ENCODE data around the gene SLC35F3.
"Not testable (repeated sequence)": the region's sequence is repeated elsewhere in the genome, so short reads cannot be mapped to it uniquely, and the experiment has no call there.

The SLC35F3 gene

DNA sequence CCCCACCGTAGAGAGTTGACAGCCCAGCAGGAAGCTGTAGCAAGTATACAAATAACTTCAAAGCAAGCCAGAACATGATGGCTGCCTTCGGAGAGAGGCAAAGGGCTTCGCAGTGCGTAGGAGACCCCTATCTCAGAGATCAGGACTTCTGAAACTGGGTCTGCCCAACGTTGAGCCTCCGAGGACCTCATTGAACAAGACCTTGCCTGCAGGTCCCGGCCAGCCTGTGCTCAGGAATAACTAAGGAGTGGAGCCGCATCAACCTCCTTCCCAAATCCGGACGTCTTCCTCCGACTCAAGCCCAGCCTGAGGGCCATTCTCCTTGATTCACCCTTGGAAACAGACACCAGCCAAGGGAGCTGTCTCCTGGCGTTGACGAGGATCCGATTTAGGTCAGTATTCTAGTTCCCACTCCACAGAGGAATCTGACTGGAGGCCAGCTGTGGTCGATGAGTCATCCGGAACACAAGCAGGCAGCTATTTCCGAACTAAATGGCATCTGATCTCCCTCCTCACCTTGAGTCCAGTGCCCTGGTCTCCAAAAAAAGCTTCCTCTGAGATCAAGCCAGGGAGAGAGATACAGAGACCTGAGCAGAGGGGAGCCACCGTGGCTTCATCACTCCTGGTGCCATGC, 302.3 kb downstream of the SLC35F3 start:
- DNase-seq, result no peak

DNA sequence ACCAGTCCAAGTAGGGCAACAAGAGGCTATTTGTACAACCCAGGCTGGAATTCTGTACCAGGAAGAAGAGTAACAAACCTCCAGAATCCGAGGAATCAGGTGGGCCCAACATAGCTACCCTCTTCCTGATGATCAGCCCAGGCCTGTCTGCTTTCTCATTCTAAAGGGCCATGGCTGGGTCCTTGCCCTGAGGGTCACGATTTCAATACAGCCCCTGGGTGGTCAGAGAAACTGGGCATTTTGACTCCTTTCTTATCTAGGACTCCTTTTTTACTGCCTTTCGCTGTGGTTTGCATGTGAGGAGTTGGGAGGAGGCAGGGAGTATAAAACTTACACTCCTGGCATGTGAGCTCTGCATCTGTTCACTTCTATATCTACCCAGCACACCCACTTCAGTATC, 303.9 kb downstream of the SLC35F3 start:
- no peak for DNase-seq

DNA sequence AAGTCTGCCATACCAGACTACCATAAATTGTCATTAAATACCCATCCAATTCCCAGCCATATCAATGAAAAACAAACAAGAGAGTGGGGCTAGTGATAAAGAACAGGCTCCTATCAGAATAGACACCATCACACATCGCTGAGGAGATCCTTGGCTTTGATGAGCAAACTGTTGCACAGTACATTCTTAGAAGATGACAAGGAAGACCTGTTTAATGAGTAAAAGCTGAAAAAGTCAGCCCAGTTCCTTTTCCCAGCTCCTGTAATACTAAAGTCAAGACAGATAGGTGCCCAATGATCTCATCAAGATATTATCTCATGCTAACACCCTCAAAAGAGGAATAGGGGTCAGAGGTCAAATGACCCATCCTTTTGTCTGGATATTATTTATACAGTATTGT, 304.3 kb downstream of the SLC35F3 start:
- DNase-seq, result no peak

DNA sequence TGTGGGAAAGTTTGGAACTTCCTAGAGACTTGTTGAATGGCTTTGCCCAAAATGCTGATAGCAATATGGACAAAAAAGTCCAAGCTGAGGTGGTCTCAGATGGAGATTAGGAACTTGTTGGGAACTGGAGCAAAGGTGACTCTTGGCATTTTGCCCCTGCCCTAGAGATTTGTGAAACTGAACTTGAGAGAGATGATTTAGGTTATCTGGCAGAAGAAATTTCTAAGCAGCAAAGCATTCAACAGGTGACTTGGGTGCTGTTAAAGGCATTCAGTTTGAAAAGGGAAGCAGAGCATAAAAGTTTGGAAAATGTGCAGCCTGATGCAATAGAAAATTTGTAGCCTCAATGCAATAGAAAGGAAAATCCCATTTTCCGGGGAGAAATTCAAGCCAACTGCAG, 306.0 kb downstream of the SLC35F3 start:
- DNase-seq, result not testable (repeated sequence)

DNA sequence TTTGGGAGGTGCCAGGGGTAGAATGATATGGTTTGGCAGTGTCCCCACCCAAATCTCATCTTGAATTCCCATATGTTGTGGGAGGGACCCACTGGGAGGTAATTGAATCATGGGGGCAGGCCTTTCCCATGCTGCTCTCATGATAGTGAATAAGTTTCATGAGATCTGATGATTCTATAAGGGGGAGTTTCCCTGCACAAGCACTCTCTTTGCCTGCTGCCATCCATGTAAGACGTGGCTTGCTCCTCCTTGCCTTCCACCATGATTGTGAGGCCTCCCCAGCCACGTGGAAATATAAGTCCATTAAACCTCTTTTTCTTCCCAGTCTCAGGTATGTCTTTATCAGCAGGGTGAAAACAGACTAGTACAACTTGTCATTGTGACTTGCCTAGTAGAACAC, 307.4 kb downstream of the SLC35F3 start:
- not testable (repeated sequence) for DNase-seq

DNA sequence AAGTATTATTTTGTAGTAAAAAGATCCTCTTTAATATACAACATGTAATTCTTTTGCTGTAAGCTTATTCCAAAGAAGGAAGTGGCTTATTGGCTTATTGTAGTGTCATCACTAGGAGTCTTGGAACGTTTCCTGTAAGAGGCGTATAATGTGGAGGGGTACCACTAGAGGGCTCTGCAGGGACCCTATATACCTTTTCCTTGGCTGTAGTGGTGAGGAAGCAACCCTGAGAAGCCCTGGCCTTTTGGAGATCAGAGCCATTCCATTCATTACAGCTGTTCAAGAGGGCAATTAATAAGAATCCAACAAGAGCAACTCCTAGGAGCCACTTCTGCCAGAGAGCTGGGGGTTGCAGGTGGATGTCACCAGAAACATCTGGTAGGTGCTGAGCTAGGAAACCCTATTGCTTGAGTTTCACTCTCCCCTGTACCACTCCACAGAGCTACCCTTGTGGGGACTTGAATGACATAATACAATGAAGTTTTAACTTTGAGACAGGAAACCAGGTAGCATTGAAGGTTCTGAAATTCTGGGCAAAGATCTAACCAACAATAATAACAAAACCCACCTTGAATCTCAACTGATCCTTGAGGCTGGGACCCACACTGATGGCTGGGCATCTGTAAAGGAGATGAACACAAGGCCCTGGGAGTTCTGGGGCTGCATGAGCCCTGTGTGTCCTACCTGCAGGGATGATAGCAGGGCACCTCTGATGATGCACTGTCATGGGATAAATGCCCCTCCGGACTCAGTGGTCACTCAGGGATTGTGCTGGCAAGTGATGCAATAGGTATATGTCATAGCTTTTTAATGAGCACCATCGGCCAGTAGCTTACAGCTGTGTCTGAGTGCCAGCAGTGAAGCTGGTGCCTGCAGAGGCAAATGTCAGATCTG, 308.5 kb downstream of the SLC35F3 start:
- DNase-seq, result peak; percentile 76

DNA sequence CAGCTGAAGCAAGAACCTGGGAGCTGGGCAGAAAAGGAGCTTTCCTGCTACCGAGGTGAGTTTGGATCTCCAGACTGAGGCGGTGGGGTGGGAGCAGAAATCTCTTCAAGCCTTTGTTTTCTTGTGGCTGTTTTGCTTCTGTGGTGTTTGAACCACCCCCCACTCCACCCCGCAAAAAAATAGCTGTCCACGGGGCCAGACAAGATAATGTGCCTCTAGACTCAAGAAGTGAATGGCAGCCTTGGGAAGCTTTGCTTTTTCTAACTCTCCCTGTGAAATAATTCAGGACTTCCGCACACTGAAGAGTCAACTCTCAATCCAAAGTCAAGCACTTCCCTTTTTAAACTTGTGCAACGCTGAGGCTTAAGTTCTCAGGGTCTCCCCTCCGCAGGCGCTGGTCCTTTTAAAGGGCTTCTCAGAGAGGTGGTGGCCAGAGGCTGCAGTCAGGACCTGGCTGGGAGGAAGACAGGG, 309.2 kb downstream of the SLC35F3 start:
- DNase-seq, result peak; percentile 58

DNA sequence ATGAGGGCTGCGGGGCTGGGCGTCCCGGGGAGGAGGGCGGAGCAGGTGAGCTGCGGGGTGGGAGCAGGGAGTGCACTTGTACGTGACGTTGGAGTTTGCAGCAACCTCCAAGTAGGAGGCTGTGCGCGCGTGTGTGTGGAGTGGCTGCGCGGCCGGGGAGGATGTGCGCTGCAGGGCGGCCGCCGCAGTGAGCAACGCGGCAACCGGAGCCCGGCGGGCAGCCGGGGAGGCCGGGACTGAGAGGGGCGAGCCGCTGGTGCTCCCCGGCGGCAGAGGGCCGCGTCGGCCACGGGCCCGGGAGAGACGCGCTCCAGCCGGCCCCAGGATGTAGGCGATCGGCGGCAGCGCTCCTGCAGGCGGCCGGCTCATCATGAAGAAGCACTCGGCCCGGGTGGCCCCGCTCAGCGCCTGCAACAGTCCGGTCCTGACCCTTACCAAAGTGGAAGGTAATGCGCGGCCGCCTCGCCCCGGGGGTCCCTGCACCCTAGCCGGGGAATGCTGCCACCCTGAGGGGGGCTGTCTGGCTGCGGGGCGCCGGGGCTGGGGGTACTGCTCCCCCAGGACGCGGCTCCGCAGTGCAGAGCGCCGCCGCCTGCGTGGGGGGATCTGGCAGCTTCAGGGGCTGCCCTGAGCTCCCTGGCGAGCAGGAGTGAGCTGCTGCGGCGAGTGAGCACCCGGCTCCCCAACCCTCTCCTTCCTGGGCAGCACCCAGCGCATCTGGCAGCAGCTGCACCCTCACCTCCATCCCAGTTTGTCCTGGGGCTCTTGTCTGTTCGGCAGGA, 309.8 kb downstream of the SLC35F3 start:
- DNase-seq, result peak; percentile 24

DNA sequence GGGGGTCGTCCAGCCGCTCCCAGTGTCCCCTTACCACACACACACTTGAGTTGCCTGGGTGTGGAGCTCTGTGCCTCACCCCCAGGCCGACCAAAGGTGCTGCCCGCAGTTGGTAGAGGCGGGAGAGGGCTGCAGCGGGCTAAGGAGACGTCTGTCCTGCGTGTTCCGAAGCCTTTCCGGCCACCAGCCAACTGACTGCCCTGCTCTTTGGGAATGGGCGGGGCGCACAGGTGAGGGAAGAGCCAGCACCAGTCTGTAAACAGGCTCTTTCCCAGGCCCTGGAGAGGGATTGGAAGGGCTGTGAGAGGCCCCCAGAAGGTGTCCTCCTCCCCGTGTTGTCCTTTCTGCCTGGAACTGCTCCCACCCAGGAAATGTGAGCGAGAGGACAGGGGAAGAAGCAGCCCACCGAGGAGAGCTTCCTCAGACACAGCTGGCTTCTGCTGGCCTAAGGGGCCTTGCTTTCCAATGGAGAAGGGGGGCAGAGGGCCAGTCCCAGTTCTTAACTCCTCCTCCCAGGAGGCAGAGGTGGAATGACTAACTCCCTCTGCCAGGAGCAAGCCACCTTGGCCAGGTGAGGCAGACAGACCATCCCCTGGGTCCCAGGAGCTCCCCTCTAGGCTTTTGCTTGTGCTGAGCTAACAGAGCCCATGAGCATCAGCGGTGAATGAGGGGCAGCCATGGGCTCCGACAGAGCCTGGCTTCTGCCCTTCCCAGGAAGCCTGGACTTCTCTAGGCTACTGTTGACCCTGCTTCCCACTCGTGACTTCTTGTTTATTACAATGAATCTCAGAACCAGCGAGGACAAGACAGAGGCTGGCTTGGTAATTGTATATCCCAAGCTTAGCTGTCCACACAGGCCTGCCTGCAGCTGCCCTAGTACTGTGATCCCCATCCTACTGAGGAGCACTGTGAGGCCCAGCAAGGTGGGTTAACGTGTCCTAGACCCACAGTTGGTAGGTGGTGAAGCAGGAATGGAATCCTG, 310.7 kb downstream of the SLC35F3 start:
- no peak for DNase-seq

DNA sequence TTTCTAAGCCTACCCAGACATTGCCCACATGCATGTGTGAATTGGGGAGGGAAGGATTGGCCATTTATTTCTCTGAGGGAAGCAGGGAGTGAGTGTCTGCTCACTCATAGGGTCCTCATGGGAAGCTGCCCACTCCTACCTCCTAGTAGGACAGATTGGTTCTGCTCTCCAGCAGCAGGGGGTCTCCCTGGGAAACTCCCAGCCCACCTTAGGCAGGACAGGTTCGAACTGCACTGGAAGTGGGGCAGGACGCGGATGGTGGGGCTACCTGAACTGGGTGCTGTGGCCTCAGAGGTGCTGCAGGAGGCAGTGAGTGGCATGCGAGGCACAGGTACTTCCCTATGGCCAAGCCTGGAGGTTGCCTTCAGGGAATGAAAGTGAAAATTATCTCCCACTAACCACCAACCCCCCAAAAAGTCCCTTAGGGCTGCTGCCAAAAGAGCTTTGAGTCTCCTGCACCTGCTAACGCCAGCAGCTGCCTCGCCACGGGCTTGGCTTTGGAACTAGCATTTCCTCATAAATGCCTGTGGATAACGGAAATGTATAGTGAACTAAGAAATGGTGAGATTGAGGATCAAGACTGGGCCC, 311.7 kb downstream of the SLC35F3 start:
- no peak for DNase-seq

DNA sequence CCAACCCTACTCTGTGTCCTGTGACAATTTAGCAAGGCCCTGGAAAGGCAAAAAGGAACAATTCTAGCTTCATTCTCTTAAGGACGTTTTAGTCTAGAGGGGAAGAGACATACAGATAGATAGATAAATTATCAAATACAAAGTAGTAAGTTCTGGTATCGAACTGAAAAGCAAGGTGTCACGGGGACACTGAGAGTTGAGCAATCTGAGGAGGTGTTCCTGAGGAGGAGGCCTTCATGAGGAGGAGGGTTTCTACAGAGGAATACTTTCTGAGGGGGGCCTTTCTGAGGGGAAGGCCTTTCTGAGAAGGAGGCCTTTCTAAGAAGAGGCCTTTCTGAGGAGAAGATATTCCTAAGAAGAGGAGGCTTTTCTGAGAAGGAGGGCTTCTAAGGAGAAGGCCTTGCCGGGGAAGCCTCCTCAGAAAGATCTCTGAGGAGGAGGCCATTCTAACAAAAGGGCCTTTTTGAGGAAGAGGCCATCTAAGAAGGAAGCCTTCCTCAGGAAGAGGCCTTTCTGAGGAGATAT, 312.9 kb downstream of the SLC35F3 start:
- no peak for DNase-seq

DNA sequence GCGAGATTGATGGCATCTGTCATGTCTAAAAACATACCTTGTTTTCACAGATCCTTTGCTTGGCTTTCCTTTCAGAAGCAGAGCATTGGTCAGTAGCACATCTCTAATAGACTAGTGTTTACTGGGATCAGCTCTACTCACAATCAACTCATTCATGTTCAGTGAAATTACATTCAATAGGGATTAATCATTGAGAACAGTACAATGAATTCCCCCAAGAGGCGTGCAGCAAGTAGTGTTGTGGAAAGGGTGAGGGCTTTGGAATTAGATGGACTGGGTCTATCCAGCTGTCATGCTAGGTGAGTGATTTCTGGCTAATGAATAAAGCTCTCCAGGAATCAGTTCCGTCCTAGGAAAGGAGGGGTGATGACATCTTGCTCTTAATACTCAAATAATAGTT, 313.6 kb downstream of the SLC35F3 start:
- no peak for DNase-seq

DNA sequence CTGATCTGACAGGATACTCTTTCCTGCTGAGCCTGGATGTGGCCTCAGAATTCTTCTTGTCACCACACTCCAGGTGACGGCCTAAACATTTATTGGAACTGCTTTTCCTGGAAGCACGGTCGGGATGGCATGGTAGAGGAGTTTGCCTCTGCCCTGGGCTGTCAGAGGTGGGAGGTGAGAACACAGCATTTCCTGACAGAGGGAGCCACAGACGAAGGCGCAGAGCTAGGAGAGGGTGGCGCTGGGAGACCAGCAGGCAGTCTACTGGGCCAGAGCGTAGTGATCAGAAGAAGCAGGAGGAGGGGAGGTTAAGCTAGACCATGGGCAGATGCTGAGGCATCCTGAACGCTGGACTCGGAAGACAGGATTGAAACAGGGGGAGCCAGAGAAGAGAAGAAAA, 315.2 kb downstream of the SLC35F3 start:
- DNase-seq, result no peak

DNA sequence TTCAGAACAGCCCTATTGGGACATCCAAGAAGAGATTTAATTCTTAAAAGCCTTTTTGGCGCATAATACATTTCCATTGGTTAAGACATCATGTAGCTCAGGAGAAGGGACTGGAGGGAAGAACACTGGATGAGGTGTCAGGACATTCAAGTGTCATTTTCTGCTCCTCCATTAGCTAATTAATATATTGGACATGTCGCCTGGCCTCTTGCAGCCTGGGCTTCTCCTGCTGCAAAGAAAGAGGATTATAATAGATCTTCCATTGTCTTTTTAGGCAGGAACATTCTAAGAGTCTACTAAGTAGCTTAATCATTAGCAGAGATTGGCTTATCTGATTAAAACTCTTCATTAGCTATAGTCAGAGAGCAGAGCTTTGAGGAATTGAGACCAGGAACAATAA, 317.1 kb downstream of the SLC35F3 start:
- no peak for DNase-seq

DNA sequence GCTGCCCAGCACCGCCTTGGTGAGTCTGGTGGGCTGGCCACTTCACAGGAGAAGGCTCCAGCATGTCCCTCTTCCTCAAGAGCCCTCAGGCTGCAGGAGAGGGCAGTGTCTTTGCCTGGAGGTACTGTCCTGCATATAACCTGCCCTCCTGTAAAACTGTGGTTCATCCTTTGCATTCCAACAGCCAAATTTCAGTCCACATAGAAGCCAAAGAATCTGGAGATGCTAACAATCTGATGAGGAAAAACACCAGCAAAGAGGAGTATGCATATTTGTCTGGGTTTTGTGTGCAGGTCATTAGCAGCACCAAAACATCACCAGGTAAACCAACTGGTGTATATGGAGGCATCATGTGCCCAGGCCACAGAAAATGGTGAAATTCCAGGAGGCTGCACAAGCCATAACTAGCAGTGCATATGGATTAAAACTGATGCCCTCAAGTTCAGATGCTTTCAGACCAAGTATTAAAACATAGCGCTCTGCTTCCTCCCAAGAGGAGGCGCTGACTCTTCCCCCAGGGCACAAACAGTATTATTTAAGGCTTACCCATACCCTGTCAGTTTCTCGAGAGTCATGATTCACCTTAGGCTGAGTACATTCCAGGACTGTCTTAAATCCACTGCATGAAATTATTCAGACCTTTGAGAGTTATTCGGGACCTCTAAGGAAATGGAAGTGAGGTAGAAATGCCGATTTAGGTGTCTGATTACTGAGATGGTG, 318.2 kb downstream of the SLC35F3 start:
- no peak for DNase-seq

DNA sequence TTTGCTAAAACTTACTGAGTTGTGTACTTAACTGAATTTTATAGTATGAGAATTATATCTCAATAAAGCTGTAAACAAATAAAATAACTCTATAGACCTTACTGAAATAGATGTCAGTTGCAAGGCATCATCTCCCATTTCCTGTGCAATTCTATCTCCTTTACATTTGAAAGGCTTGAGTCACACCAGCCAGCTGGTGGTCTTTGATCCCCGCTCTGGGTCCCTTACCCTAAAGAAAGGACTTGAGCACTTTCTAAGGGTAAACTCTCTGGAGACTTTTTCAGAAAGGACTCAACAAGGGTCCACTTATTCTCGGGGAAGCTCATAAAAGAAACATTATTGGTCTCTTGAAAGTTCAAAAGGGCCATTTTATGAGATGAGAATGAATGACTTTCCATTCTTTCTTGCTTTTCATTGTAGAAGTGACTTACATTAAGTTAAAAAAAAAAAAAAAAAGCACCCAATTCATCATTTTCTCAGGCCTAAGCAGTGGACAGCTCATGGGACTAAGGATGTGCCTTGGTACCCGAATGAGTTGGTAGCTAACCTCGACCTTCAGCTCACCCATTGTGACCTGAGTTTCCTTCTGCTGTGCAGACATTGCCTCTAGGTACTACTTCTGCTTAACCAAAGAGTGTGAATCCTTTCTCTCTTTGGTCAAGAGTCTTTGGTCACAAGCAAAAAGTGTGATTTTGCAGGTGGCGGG, 321.8 kb downstream of the SLC35F3 start:
- no peak for DNase-seq

DNA sequence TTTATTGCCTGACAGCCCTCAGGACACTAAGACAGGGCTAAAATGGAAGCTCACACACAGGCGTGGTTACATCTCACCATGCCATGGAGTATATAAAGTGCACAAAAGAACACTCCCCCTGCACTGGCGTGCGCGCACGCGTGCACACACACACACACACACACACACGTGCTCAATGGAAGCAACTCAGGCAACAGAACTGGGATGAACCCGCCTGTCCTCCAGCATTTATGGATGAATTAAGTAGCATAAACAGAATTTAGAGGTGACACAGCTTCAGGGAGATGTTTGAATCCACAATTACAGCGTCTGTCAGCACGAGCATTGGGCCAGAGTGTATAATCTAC, 322.3 kb downstream of the SLC35F3 start:
- DNase-seq, result no peak

DNA sequence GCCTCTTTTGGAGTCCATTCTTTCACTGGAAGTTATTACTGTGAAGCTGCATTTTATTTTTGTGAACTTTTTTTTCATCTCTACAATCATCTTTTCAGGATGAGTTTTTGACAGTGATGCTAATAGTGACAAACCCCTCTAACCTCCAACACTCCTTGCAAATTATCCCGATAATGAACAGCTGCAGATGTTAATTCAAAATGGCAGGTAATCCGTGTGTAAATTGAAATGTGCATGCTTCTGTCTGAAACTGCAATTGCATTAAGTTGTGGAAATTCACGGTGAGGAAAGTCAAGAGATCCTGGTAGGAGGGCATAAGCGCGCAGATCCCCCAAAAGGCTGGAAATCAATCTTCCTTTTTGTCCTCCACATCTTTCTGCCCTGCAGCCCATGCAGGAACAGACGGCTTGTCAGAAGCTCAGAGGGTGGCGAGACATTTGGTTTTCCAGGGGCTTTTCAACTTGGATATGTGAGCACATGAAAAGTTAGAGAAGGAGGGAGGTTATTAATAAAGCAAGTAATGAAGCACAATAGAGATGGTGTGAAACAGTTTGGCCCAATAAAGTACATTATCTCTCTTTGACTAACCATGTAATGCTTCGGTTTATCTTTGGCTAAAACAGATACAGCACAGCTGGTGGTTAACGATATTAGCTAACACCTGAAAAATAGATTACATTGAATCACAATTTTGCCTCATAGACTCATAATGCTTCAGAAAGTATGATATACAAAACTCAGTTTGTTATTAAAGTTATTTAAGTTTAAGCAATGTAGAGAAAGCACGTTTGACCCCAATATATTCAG, 325.3 kb downstream of the SLC35F3 start:
- no peak for DNase-seq

DNA sequence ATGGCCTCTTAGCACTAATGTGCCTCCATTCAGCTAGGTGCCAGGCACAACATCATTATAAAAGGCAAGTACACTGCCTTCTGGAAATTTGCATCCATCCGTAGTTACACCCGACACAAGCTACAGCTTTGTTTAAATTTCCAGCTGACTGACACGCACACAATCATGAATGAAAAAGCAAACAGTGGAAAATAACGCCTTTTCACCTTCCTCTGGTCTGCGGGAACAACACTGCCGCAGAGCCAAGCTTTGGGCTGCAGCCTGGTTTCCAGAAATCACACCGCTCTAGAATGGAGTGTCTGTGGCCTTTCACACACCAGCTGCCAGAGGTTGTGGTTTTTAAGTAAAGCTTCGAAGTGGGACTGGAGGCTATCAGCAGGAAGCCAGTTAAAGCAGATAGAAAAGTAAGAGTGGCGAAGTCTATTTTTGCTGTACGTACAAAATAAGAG, 326.0 kb downstream of the SLC35F3 start:
- peak; percentile 31 for DNase-seq
